Astrocyte of the spinal cord (primary cell): Measurements from ENCODE around the gene PDCL2.
A peak's percentile ranks its signal among the peaks of the same experiment; 100 is the strongest.
"Not testable (repeated sequence)": the region's sequence is repeated elsewhere in the genome, so short reads cannot be mapped to it uniquely, and the experiment has no call there.

Source experiments
- DNase-seq: peaks from one replicate; pipeline ENCODE4 v3.0.0; 2011; ENCODE audit warnings: low read depth, low spot score
- H3K4me3 ChIP-seq: 2 replicates; pipeline ENCODE4 v1.5.1; 2011; ENCODE audit warnings: low read depth, mild to moderate bottlenecking, low read length, moderate library complexity
- in situ Hi-C: cut with HindIII; loops from 2 replicates; pipeline ENCODE4 v1.10.0; 2017; ENCODE audit warnings: low sequenced_read_pairs
- TF ChIP-seq, protein P1 (sequence below): IDR thresholded peaks from 2 replicates; pipeline ENCODE4 v1.5.1; 2012; ENCODE audit warnings: low read depth, mild to moderate bottlenecking, low read length, inconsistent platforms

Gene PDCL2

GRCh38 chr4:55568905-55569504 is 23.0 kb downstream of the PDCL2 start:
- no peak overlapping the region for H3K4me3 ChIP-seq
- TF ChIP-seq, protein P1, sequence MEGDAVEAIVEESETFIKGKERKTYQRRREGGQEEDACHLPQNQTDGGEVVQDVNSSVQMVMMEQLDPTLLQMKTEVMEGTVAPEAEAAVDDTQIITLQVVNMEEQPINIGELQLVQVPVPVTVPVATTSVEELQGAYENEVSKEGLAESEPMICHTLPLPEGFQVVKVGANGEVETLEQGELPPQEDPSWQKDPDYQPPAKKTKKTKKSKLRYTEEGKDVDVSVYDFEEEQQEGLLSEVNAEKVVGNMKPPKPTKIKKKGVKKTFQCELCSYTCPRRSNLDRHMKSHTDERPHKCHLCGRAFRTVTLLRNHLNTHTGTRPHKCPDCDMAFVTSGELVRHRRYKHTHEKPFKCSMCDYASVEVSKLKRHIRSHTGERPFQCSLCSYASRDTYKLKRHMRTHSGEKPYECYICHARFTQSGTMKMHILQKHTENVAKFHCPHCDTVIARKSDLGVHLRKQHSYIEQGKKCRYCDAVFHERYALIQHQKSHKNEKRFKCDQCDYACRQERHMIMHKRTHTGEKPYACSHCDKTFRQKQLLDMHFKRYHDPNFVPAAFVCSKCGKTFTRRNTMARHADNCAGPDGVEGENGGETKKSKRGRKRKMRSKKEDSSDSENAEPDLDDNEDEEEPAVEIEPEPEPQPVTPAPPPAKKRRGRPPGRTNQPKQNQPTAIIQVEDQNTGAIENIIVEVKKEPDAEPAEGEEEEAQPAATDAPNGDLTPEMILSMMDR: no peak
- no peak for DNase-seq
- in situ Hi-C loops: no loop called here

DNA sequence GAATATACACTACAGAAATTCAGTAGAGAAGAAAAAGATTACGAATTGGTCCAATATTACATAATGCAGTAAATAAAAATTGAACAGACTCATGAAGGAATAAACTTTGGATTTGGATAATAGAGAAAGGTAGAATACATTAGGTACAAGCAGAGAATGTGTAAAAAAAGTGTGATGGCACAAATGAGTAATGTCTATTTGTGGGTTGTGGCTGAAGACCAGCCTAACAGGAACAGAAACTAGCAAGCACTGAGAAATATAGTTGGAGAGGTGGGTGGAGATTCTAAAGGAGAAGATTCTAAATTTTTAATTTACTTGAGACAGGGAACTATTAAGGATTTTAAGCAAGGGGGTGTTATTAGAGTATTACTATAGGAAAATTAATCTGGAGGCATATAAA is 30.2 kb downstream of the PDCL2 start:
- DNase-seq: no peak
- TF ChIP-seq, protein P1: no peak
- in situ Hi-C loops: no loop called here
- no peak overlapping the region for H3K4me3 ChIP-seq

- H3K4me3 ChIP-seq: no peak overlapping the region
- TF ChIP-seq, protein P1: no peak
- in situ Hi-C loops: no loop called here
- no peak for DNase-seq
These were observed 31.9 kb downstream of the PDCL2 start for GRCh38 chr4:55560096-55560495.

DNA sequence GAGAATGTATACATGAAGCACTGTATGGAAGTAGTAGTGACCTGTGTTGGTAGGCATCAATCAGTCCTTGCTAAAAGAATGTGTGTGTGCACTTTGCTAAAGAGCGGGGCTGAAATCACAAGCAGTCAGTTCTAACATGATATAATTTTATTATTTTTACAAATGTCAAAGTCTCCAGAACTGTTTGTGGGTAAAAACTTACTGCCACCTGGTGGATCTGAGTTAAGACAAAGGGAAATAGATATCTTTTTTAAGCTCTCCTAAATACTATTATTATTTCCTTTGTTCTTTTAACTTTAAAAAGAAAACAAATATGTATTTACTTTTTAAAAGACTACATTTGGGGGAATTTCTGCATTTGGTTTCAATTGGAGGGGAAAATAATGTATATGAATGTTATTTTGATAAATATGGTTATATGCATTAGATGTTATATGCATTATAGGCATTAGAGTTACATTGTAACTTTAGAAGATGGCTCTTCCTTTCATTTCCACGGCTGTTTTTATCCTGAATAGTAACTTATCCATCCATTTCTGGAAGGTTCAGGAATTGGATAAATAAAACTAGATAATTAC is 37.5 kb downstream of the PDCL2 start:
- TF ChIP-seq, protein P1: peak; percentile 50
- in situ Hi-C loops: no loop called here
- DNase-seq: peak; percentile 62

GRCh38 chr4:55553441-55554201 is 38.4 kb downstream of the PDCL2 start:
- TF ChIP-seq, protein P1: no peak
- peak; percentile 43 for DNase-seq
- H3K4me3 ChIP-seq: no peak overlapping the region
- in situ Hi-C loops: no loop called here

More for the DNA sequence above, 37.5 kb downstream of the PDCL2 start:
- no peak overlapping the region for H3K4me3 ChIP-seq

DNA sequence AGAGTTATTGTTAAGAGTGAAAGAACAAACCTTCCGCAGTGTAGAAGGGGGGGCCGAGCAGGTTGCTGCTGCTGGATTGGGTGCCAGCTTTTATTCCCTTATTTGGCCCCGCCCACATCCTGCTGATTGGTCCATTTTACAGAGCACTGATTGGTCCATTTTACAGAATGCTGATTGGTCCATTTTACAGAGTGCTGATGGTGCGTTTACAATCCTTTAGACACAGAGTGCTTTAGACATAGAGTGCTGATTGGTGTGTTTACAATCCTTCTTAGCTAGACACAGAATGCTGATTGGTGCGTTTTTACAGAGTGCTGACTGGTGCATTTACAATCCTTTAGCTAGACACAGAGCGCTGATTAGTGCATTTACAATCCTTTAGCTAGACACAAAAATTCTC is 40.1 kb downstream of the PDCL2 start:
- DNase-seq, H3K4me3 ChIP-seq, in situ Hi-C loops: not testable (repeated sequence)

DNA sequence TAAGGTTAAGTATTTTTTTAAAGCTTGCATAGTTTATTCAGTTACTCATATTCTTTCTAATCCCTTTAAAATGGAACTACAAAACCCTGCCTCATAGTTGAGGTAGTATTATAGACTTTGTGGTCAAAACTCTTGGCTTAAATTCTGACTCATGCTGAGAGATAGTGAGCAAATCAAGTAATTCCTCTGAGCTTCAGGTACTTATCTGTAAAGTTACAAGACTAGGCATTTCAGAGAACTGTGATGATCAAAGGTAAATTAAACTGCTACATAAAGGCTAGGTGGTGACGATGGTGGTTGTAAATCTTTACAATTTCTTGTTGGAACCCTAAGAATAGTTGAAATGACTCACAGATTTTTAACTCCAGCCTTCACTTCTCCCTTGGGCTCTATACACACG is 42.2 kb downstream of the PDCL2 start:
- no peak overlapping the region for H3K4me3 ChIP-seq
- in situ Hi-C loops: no loop called here
- TF ChIP-seq, protein P1: no peak
- peak; percentile 90 for DNase-seq
